ENCODE data around the gene GLIS1.

GRCh38 chr1:53599481-53599880, 139.5 kb downstream of the GLIS1 start:
- TF ChIP-seq CTCF (IDR thresholded peaks at IDR 0.05) (no peak), EP300 (IDR thresholded peaks at IDR 0.05) (no peak), POLR2AphosphoS5 (IDR thresholded peaks at IDR 0.05) (no peak), POLR2A (IDR thresholded peaks at IDR 0.05) (no peak)
